SU-DHL-6 (cell line): ENCODE results near the gene ADAMTS17.

Experiments
- H2AFZ ChIP-seq: fragments of 200-600 bp; sonication (generic); 2 replicates; pipeline ENCODE4 v1.6.1; 2014; ENCODE audit warnings: low read depth, mild to moderate bottlenecking, moderate library complexity, mixed read lengths, antibody characterized with exemption, low read length; ENCODE audit not compliant: severe bottlenecking
- H3F3A ChIP-seq: fragments of 200-600 bp; shearing (Covaris generic); 2 replicates; pipeline ENCODE4 v1.6.0; 2016; ENCODE audit warnings: antibody characterized with exemption, mild to moderate bottlenecking; ENCODE audit not compliant: insufficient read depth
- H3K27ac ChIP-seq: fragments of 200-600 bp; sonication (generic); 2 replicates; pipeline ENCODE4 v1.5.1; 2016; ENCODE audit warnings: low read depth, mild to moderate bottlenecking, low read length, moderate library complexity, mixed read lengths
- H3K27me3 ChIP-seq: fragments of 200-600 bp; sonication (generic), shearing (Covaris generic); 2 replicates; pipeline ENCODE4 v1.6.0; 2014; ENCODE audit warnings: mild to moderate bottlenecking, low read length
- H3K36me3 ChIP-seq: fragments of 200-600 bp; sonication (generic); 2 replicates; pipeline ENCODE4 v1.6.1; 2014; ENCODE audit warnings: mild to moderate bottlenecking, low read length, mixed read lengths
- H3K4me2 ChIP-seq: fragments of 300-600, 200-600 bp; shearing (Covaris generic), sonication (generic); 2 replicates; pipeline ENCODE4 v1.6.0; 2014; ENCODE audit warnings: low read length, low read depth, mild to moderate bottlenecking; ENCODE audit not compliant: poor library complexity, severe bottlenecking
- H3K4me3 ChIP-seq: fragments of 200-600 bp; sonication (generic); 2 replicates; pipeline ENCODE4 v1.5.1; 2014; ENCODE audit warnings: antibody characterized with exemption, low read length, mild to moderate bottlenecking, mixed read lengths; ENCODE audit not compliant: insufficient read depth, poor library complexity, severe bottlenecking
- H3K79me2 ChIP-seq: fragments of 200-600 bp; sonication (generic); 2 replicates; pipeline ENCODE4 v1.6.1; 2014; ENCODE audit warnings: mild to moderate bottlenecking, low read length, moderate library complexity; ENCODE audit not compliant: insufficient read depth
- H3K9ac ChIP-seq: fragments of 200-600 bp; sonication (generic); 2 replicates; pipeline ENCODE4 v1.7.0; 2014; ENCODE audit warnings: mild to moderate bottlenecking, low read length
- H3K9me2 ChIP-seq: fragments of 200-600 bp; sonication (generic); replicated peaks from 2 replicates; pipeline ENCODE4 v1.6.1; 2014; ENCODE audit warnings: low read length; ENCODE audit not compliant: insufficient read depth
- H3K9me3 ChIP-seq: fragments of 200-600 bp; sonication (generic); 2 replicates; pipeline ENCODE4 v1.6.1; 2014; ENCODE audit warnings: low read length, mixed read lengths; ENCODE audit not compliant: insufficient read depth
- H4K20me1 ChIP-seq: fragments of 200-600 bp; sonication (generic); 2 replicates; pipeline ENCODE4 v1.6.1; 2014; ENCODE audit warnings: low read depth, mild to moderate bottlenecking, antibody characterized with exemption, low read length, moderate library complexity, mixed read lengths
- CTCF ChIP-seq: fragments of 200-600 bp; sonication (generic); IDR thresholded peaks from one replicate; pipeline ENCODE4 v1.5.1; 2017; ENCODE audit warnings: antibody characterized with exemption, mild to moderate bottlenecking, low read length, moderate library complexity; ENCODE audit not compliant: insufficient read depth, poor library complexity, severe bottlenecking
- EZH2phosphoT487 ChIP-seq: fragments of 200-600 bp; sonication (generic), shearing (Covaris generic); conservative IDR thresholded peaks from 2 replicates; pipeline ENCODE4 v1.6.1; 2018; ENCODE audit warnings: mild to moderate bottlenecking, antibody characterized with exemption, low read length, moderate library complexity, mixed read lengths

ADAMTS17 gene

GRCh38 chr15:100120111-100120510 is 221.7 kb downstream of the ADAMTS17 start:
- Histone ChIP-seq H3K27me3 (no peaks in the 10 kb centered on the region), H2AFZ (no peak overlapping the region), H4K20me1 (no peaks in the 10 kb centered on the region), H3K4me3 (no peak overlapping the region), H3K4me2 (no peak overlapping the region), H3K9ac (no peak overlapping the region), H3K36me3 (no peaks in the 10 kb centered on the region), H3F3A (no peaks in the 10 kb centered on the region), H3K27ac (no peak overlapping the region), H3K79me2 (no peaks in the 10 kb centered on the region), H3K9me3 (no peaks in the 10 kb centered on the region), H3K9me2 (no peaks in the 10 kb centered on the region)
- TF ChIP-seq EZH2phosphoT487 (no peak), CTCF (no peak)

GRCh38 chr15:100118546-100118945 is 223.2 kb downstream of the ADAMTS17 start:
- no peaks in the 10 kb centered on the region for H3F3A ChIP-seq
- no peak overlapping the region for H3K27ac ChIP-seq
- no peaks in the 10 kb centered on the region for H3K79me2 ChIP-seq
- H3K9me2 ChIP-seq = no peaks in the 10 kb centered on the region
- no peak overlapping the region for H2AFZ ChIP-seq
- H3K27me3 ChIP-seq = no peaks in the 10 kb centered on the region
- H3K9ac ChIP-seq = no peak overlapping the region
- H3K4me2 ChIP-seq = no peak overlapping the region
- TF ChIP-seq EZH2phosphoT487 (no peak), CTCF (no peak)
- no peaks in the 10 kb centered on the region for H3K9me3 ChIP-seq
- H4K20me1 ChIP-seq = no peaks in the 10 kb centered on the region
- H3K4me3 ChIP-seq = no peak overlapping the region
- H3K36me3 ChIP-seq = no peaks in the 10 kb centered on the region

DNA sequence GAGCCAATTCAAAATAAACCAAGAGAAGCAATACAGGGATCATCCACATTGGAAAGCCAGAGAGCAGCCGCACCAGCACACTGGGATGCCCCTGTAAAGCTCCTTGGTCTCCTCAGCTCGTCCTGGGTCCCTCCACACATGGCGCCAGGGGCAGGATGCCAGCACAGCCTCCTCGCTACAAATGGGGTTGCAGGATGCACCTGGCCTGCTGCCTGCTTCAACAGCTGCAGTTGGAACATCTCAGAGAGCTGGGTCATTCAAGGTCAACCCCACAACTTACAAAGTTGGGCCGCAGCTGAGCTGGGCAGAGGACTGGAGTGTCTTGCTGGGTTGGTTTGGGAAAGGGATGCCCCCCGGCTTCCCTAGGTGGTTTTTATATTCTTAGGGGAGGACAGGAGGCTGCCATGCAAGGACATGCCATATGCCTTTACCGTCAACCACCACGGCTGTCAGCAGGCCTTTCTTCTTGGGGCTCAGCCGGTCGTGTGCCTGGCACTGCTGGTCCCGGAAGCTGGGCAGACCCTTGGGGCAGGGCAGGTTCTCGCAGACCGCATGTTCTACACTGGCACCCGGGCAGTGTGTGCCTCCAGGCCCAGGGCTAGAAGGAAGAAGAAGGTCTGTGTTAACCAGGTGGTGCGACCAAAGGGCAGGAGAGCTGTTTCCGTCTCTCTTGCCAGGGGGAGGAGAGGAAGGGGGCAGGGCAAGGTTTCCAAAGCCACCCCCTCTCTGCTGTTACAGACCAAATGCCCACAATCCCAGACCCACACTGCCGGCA is 225.2 kb downstream of the ADAMTS17 start:
- TF ChIP-seq CTCF (no peak), EZH2phosphoT487 (no peak)
- Histone ChIP-seq H3K27me3 (no peaks in the 10 kb centered on the region), H3K79me2 (no peaks in the 10 kb centered on the region), H3K27ac (no peak overlapping the region), H3K4me3 (no peak overlapping the region), H3K9me2 (no peaks in the 10 kb centered on the region), H3K4me2 (no peak overlapping the region), H3F3A (no peaks in the 10 kb centered on the region), H3K9ac (no peak overlapping the region), H3K36me3 (no peaks in the 10 kb centered on the region), H3K9me3 (no peaks in the 10 kb centered on the region), H4K20me1 (no peaks in the 10 kb centered on the region), H2AFZ (no peak overlapping the region)
